Muscle of leg (tissue), 16 donors: ENCODE measurements around the gene LRRC39. TPM values are rescaled to one million over a fixed set of nuclear protein-coding genes. Genes with fewer than 3 reads are reported as not detected.
A peak's percentile ranks its signal among the peaks of the same experiment; 100 is the strongest.
"Not testable (repeated sequence)": the region's sequence is repeated elsewhere in the genome, so short reads cannot be mapped to it uniquely, and the experiment has no call there.

Source experiments
- DNase-seq: peaks from one replicate; pipeline ENCODE4 v3.0.0; 2013
- H3K27ac ChIP-seq: one replicate; pipeline ENCODE4 v1.5.1; 2013; ENCODE audit warnings: mild to moderate bottlenecking, low read length, control low read depth
- H3K27me3 ChIP-seq: one replicate; pipeline ENCODE4 v1.6.1; 2013; ENCODE audit warnings: low read length; ENCODE audit not compliant: control insufficient read depth, insufficient read depth
- H3K36me3 ChIP-seq: one replicate; pipeline ENCODE4 v1.6.1; 2013; ENCODE audit warnings: low read length; ENCODE audit not compliant: control insufficient read depth, insufficient read depth
- H3K4me1 ChIP-seq: one replicate; pipeline ENCODE4 v1.6.1; 2013; ENCODE audit warnings: low read length; ENCODE audit not compliant: control insufficient read depth, insufficient read depth
- H3K4me3 ChIP-seq: one replicate; pipeline ENCODE4 v1.5.1; 2013; ENCODE audit warnings: low read length, control low read depth
- H3K9me3 ChIP-seq: replicated peaks from 2 replicates; pipeline ENCODE4 v1.6.1; 2013; ENCODE audit warnings: low read depth, low read length; ENCODE audit not compliant: control insufficient read depth
- WGBS: methylation state at CpG from one replicate; pipeline ENCODE4 v1.1.5; 2013; ENCODE audit warnings: missing lambda C conversion rate; ENCODE audit not compliant: insufficient coverage; 5-methylcytosine and 5-hydroxymethylcytosine counted together
- long read RNA-seq, 11 donors: transcript quantifications; one replicate each; lab custom pipeline, GENCODE V29; 2026
- polyA plus RNA-seq, 8 donors: library from polyadenylated mRNA; unstranded; fragments of 120-200 nt; gene quantifications; one replicate each; pipeline versions ENCODE4 v1.2.1 to v1.2.3, GENCODE V29; 2013; ENCODE audit warnings: inconsistent platforms in 1 of 8, low replicate concordance in 1 of 8; ENCODE audit not compliant: insufficient read length in 8 of 8, insufficient read depth in 1 of 8
- total RNA-seq: library from RNA; stranded (reverse); fragments of 120-200 nt; gene quantifications from one replicate; pipeline ENCODE4 v1.2.4, GENCODE V29; 2013

Gene LRRC39
- total RNA-seq: 183 TPM
- polyA plus RNA-seq: 100 to 1,000 TPM; 127 to 229 (median 173) TPM
- long read RNA-seq, donor 1, transcript LRRC39-202 (10 exons, 1,396 nt): major isoform, 7 of 19 reads
- long read RNA-seq, donor 1, partial matches to known transcripts: 5 of 19 reads
- long read RNA-seq, donor 1, other reads (novel, unspliced or antisense): 7 of 19 reads
- long read RNA-seq, donor 2, transcript LRRC39-202 (10 exons, 1,396 nt): major isoform, 5 of 5 reads
- long read RNA-seq, donor 2, partial matches to known transcripts: 0 of 5 reads
- long read RNA-seq, donor 2, other reads (novel, unspliced or antisense): 0 of 5 reads
- long read RNA-seq, donor 3, transcript LRRC39-202 (10 exons, 1,396 nt): major isoform, 40 of 73 reads
- long read RNA-seq, donor 3, partial matches to known transcripts: 11 of 73 reads
- long read RNA-seq, donor 3, other reads (novel, unspliced or antisense): 22 of 73 reads
- long read RNA-seq, donor 4, transcript LRRC39-202 (10 exons, 1,396 nt): major isoform, 16 of 32 reads
- long read RNA-seq, donor 4, partial matches to known transcripts: 8 of 32 reads
- long read RNA-seq, donor 4, other reads (novel, unspliced or antisense): 8 of 32 reads
- long read RNA-seq, donor 5, transcript LRRC39-202 (10 exons, 1,396 nt): major isoform, 61 of 146 reads
- long read RNA-seq, donor 5, partial matches to known transcripts: 37 of 146 reads
- long read RNA-seq, donor 5, other reads (novel, unspliced or antisense): 48 of 146 reads
- long read RNA-seq, donor 6, transcript LRRC39-202 (10 exons, 1,396 nt): major isoform, 65 of 213 reads
- long read RNA-seq, donor 6, partial matches to known transcripts: 82 of 213 reads
- long read RNA-seq, donor 6, other reads (novel, unspliced or antisense): 66 of 213 reads
- long read RNA-seq, donor 7, transcript LRRC39-202 (10 exons, 1,396 nt): major isoform, 39 of 98 reads
- long read RNA-seq, donor 7, partial matches to known transcripts: 36 of 98 reads
- long read RNA-seq, donor 7, other reads (novel, unspliced or antisense): 23 of 98 reads
- long read RNA-seq, donor 8, transcript LRRC39-202 (10 exons, 1,396 nt): major isoform, 20 of 59 reads
- long read RNA-seq, donor 8, partial matches to known transcripts: 30 of 59 reads
- long read RNA-seq, donor 8, other reads (novel, unspliced or antisense): 9 of 59 reads
- long read RNA-seq, donor 9, transcript LRRC39-202 (10 exons, 1,396 nt): major isoform, 25 of 81 reads
- long read RNA-seq, donor 9, partial matches to known transcripts: 32 of 81 reads
- long read RNA-seq, donor 9, other reads (novel, unspliced or antisense): 24 of 81 reads
- long read RNA-seq, donor 10, transcript LRRC39-202 (10 exons, 1,396 nt): major isoform, 43 of 120 reads
- long read RNA-seq, donor 10, partial matches to known transcripts: 42 of 120 reads
- long read RNA-seq, donor 10, other reads (novel, unspliced or antisense): 35 of 120 reads
- long read RNA-seq, donor 11, transcript LRRC39-202 (10 exons, 1,396 nt): major isoform, 31 of 80 reads
- long read RNA-seq, donor 11, partial matches to known transcripts: 27 of 80 reads
- long read RNA-seq, donor 11, other reads (novel, unspliced or antisense): 22 of 80 reads

GRCh38 chr1:100178091-100178490 is at the start of gene LRRC39:
TSS of gene LRRC39 (minus strand) at chr1:100178256. CDS start at chr1:100168516, 9,740 bp downstream.
- Histone ChIP-seq H3K9me3 (no peaks in the 10 kb centered on the region), H3K36me3 (no peaks in the 10 kb centered on the region), H3K4me3 (peak within 1 kb of the TSS; percentile 39), H3K4me1 (no peaks in the 10 kb centered on the region), H3K27ac (peak within 1 kb of the TSS; percentile 70), H3K27me3 (no peaks in the 10 kb centered on the region)
- no CpG with 5 or more reads among the region's 5 CpGs for WGBS
- peak; percentile 63 for DNase-seq

- Histone ChIP-seq H3K9me3 (no peaks in the 10 kb centered on the region), H3K36me3 (peaks cover 3% of the 10 kb centered on the region), H3K4me3 (no peak overlapping the region), H3K27ac (no peak overlapping the region), H3K27me3 (no peaks in the 10 kb centered on the region), H3K4me1 (no peaks in the 10 kb centered on the region)
- no peak for DNase-seq
These were observed 44.4 kb upstream of the LRRC39 start for GRCh38 chr1:100222428-100222827.

DNA sequence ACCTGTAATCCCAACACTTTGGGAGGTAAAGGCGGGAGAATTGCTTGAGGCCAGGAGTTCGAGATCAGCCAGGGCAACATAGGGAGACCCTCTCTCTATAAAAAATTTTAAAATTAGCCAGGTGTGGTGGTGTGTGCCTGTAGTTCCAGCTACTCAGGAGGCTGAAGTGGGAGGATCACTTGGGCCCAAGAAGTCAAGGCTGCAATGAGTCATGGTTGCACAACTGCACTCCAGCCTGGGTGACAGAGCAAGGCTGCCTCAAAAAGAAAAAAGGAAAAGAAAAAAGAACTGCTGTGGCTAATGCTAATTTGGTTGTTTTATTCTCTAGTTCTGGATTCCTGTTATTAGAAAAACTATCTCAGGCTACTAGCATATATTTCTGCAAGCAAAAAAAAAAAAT is 41.8 kb upstream of the LRRC39 start:
- H3K9me3 ChIP-seq: no peaks in the 10 kb centered on the region
- H3K4me1 ChIP-seq: no peaks in the 10 kb centered on the region
- no peak overlapping the region for H3K27ac ChIP-seq
- peaks cover 3% of the 10 kb centered on the region for H3K36me3 ChIP-seq
- WGBS: no CpG with 5 or more reads among the region's 2 CpGs
- H3K4me3 ChIP-seq: no peak overlapping the region
- H3K27me3 ChIP-seq: no peaks in the 10 kb centered on the region
- no peak for DNase-seq

DNA sequence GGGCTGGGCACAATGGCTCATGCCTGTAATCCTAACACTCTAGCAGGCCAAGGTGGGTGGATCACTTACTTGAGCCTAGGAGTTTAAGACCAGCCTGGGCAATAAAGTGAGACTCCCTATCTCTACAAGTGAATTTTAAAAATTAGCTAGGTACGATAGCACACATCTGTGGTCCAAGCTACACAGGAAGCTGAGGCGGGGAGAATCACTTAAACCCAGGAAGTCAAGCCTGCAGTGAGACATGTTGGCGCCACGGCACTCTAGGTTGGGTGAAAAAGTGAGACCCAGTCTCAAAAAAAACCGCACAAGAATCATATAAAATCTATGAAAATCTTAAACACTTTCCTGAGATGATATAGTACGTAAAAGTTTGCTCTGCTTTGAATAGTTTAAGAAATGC is 41.4 kb upstream of the LRRC39 start:
- Histone ChIP-seq H3K27me3 (no peaks in the 10 kb centered on the region), H3K4me1 (no peaks in the 10 kb centered on the region), H3K9me3 (no peaks in the 10 kb centered on the region), H3K36me3 (peaks cover 3% of the 10 kb centered on the region), H3K27ac (no peak overlapping the region), H3K4me3 (no peak overlapping the region)
- WGBS: no CpG with 5 or more reads among the region's 6 CpGs
- DNase-seq: no peak

GRCh38 chr1:100217834-100218233 is 39.8 kb upstream of the LRRC39 start:
- Histone ChIP-seq H3K27ac (no peak overlapping the region), H3K4me1 (no peaks in the 10 kb centered on the region), H3K4me3 (no peak overlapping the region), H3K27me3 (no peaks in the 10 kb centered on the region), H3K36me3 (peaks cover 5% of the 10 kb centered on the region), H3K9me3 (no peaks in the 10 kb centered on the region)
- 100% methylated on average over 1 of the region's 2 CpGs for WGBS
- DNase-seq: no peak

- peaks cover 10% of the 10 kb centered on the region for H3K36me3 ChIP-seq
- no CpG with 5 or more reads among the region's 1 CpG for WGBS
- DNase-seq: no peak
- H3K4me3 ChIP-seq: no peak overlapping the region
- H3K9me3 ChIP-seq: no peaks in the 10 kb centered on the region
- no peak overlapping the region for H3K27ac ChIP-seq
- H3K27me3 ChIP-seq: no peaks in the 10 kb centered on the region
- no peaks in the 10 kb centered on the region for H3K4me1 ChIP-seq
These were observed 37.0 kb upstream of the LRRC39 start for GRCh38 chr1:100215101-100215500.

GRCh38 chr1:100213141-100213540 is 35.1 kb upstream of the LRRC39 start:
- 95% methylated on average over 37 of the region's 37 CpGs for WGBS
- DNase-seq: no peak
- Histone ChIP-seq H3K36me3 (peaks cover 17% of the 10 kb centered on the region), H3K27ac (no peak overlapping the region), H3K4me3 (no peak overlapping the region), H3K4me1 (no peaks in the 10 kb centered on the region), H3K27me3 (no peaks in the 10 kb centered on the region), H3K9me3 (no peaks in the 10 kb centered on the region)

GRCh38 chr1:100206301-100206700 is 28.2 kb upstream of the LRRC39 start:
- DNase-seq: no peak
- H3K36me3 ChIP-seq: peaks cover 10% of the 10 kb centered on the region
- 83% methylated on average over 1 of the region's 2 CpGs for WGBS
- H3K4me1 ChIP-seq: no peaks in the 10 kb centered on the region
- peaks cover 2% of the 10 kb centered on the region for H3K9me3 ChIP-seq
- no peak overlapping the region for H3K27ac ChIP-seq
- H3K27me3 ChIP-seq: no peaks in the 10 kb centered on the region
- no peak overlapping the region for H3K4me3 ChIP-seq

DNA sequence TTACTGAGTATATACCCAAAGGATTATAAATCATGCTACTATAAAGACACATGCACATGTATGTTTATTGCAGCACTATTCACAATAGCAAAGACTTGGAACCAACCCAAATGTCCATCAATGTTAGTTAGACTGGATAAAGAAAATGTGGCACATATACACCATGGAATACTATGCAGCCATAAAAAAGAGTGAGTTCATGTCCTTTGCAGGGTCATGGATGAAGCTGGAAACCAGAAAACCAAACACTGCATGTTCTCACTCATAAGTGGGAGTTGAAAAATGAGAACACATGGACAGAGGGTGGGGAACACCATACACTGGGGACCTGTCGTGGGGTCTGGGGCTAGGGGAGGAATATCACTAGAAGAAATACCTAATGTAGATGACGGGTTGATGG is 27.5 kb upstream of the LRRC39 start:
- peaks cover 14% of the 10 kb centered on the region for H3K36me3 ChIP-seq
- H3K27ac ChIP-seq, H3K27me3 ChIP-seq, DNase-seq, H3K4me3 ChIP-seq, H3K4me1 ChIP-seq, H3K9me3 ChIP-seq: not testable (repeated sequence)
- no CpG with 5 or more reads among the region's 2 CpGs for WGBS
